NB4 (cell line): ENCODE measurements around the gene LIME1.

ENCODE experiments used
- CTCF ChIP-seq: IDR thresholded peaks from one replicate; pipeline ENCODE4 v1.5.1; 2012; ENCODE audit warnings: low read depth, low read length
- MAX ChIP-seq: IDR thresholded peaks from 2 replicates; pipeline ENCODE4 v1.6.1; 2011; ENCODE audit warnings: low read depth, low read length

DNA sequence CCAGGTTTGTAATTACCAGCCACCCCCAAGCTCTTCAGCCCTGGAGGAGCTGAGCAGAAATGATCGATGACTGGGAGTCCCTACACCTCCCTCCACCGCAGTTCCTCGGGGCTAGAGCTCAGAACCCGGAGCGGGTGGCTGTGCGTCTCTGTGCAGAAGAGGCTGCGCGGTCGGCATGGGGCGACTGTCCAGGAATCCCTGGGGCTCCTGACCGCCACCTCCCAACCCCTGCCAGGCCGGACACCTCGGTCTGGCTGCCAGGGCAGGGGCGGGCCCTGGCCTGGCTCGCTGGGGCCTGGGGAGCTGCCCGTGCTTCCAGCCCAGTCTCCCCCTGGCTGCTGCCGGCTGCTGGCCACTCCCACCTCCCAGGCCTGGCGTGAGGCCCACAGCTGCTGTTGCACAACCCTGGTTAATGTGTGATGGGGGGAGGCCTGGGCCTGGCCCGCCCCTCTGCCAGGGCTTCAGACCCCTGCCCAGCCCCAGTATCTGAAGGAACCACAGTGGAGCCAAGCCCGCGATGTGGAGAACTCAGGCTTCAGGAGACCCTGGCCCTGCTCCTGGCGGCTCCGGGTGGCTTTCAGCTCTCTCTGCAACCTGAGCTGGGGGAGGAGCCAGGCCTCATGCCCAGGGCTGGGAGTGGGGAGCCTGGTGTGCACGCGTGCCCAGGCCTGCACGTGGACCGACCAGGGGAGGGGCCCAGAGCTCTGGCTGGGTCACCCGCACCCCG, 4.3 kb downstream of the LIME1 start:
- TF ChIP-seq CTCF (peak; percentile 7), MAX (peak; percentile 89)
